CD8-positive, alpha-beta memory T cell (primary cell): ENCODE measurements around the gene TGFBI. TPM values are rescaled to one million over a fixed set of nuclear protein-coding genes. Genes with fewer than 3 reads are reported as not detected.
"Not testable (repeated sequence)": the region's sequence is repeated elsewhere in the genome, so short reads cannot be mapped to it uniquely, and the experiment has no call there.

ENCODE experiments used
- CTCF ChIA-PET: fragments of 350-600 bp; sonication (Branson Sonifier 250); formaldehyde crosslinking; loops from one replicate; lab custom pipeline; 2021; ENCODE audit warnings: antibody characterized with exemption; lab: Charles Lee
- POLR2A ChIA-PET: fragments of 350-600 bp; sonication (Branson Sonifier 250); formaldehyde crosslinking; loops from one replicate; lab custom pipeline; 2021; ENCODE audit warnings: antibody characterized with exemption; lab: Charles Lee
- DNase-seq, 5 donors: peaks; one replicate each; pipeline versions ENCODE4 v3.0.0 to v3.0.0-alpha.2; 2020 to 2022; ENCODE audit warnings: mixed read lengths in 1 of 5
- H3K27ac ChIP-seq: one replicate; pipeline ENCODE4 v1.7.0; 2013; ENCODE audit warnings: low read depth, mild to moderate bottlenecking, low read length, moderate library complexity
- H3K27me3 ChIP-seq: 2 replicates; pipeline ENCODE4 v1.7.0; 2013; ENCODE audit warnings: low read length, mild to moderate bottlenecking; ENCODE audit not compliant: insufficient read depth, poor library complexity, severe bottlenecking
- H3K36me3 ChIP-seq: 2 replicates; pipeline ENCODE4 v1.7.0; 2013; ENCODE audit warnings: mild to moderate bottlenecking, low read length, moderate library complexity; ENCODE audit not compliant: insufficient read depth
- H3K4me1 ChIP-seq: 2 replicates; pipeline ENCODE4 v1.7.0; 2013; ENCODE audit warnings: mild to moderate bottlenecking, low read length, moderate library complexity; ENCODE audit not compliant: insufficient read depth
- H3K4me3 ChIP-seq: 2 replicates; pipeline ENCODE4 v1.7.0; 2013; ENCODE audit warnings: mild to moderate bottlenecking, low read length
- H3K9me3 ChIP-seq: 2 replicates; pipeline ENCODE4 v1.7.0; 2013; ENCODE audit warnings: mild to moderate bottlenecking, low read length
- H3K27ac Mint-ChIP-seq, 8 donors: one replicate each; pipeline ENCODE4 v1.8.0; 2020 to 2021; ENCODE audit warnings: mixed read lengths in 8 of 8, mild to moderate bottlenecking in 6 of 8, inconsistent platforms in 3 of 8, moderate library complexity in 3 of 8
- H3K27me3 Mint-ChIP-seq, 2 donors: one replicate each; pipeline ENCODE4 v1.8.0; 2020 to 2021; ENCODE audit warnings: mixed read lengths in 2 of 2, mild to moderate bottlenecking in 1 of 2, moderate library complexity in 1 of 2
- H3K36me3 Mint-ChIP-seq, 3 donors: one replicate each; pipeline ENCODE4 v1.8.0; 2020 to 2021; ENCODE audit warnings: mixed read lengths in 3 of 3, inconsistent platforms in 1 of 3, mild to moderate bottlenecking in 1 of 3
- H3K4me1 Mint-ChIP-seq, 3 donors: one replicate each; pipeline ENCODE4 v1.8.0; 2020 to 2021; ENCODE audit warnings: mixed read lengths in 3 of 3, inconsistent platforms in 1 of 3, mild to moderate bottlenecking in 1 of 3
- H3K4me3 Mint-ChIP-seq, 7 donors: one replicate each; pipeline ENCODE4 v1.8.0; 2020 to 2021; ENCODE audit warnings: mixed read lengths in 7 of 7, mild to moderate bottlenecking in 6 of 7, moderate library complexity in 4 of 7, inconsistent platforms in 2 of 7
- H3K9me3 Mint-ChIP-seq, 5 donors: one replicate each; pipeline ENCODE4 v1.8.0; 2020 to 2022; ENCODE audit warnings: mixed read lengths in 5 of 5, mild to moderate bottlenecking in 3 of 5, moderate library complexity in 2 of 5, inconsistent platforms in 1 of 5
- polyA plus RNA-seq: library from polyadenylated mRNA; unstranded; fragments of 300-500 nt; fragmentation: Illumina TruSeq; gene quantifications from one replicate; pipeline ENCODE4 v1.2.3, GENCODE V29; 2021
- total RNA-seq, 2 experiments: library from RNA; stranded (reverse); gene quantifications; one replicate each; pipeline ENCODE4 v1.2.3, GENCODE V29; 2021

TGFBI gene
- total and polyA plus RNA-seq, 3 experiments from 2014 or later, result 4.9 to 9.2 (median 8.8) TPM

DNA sequence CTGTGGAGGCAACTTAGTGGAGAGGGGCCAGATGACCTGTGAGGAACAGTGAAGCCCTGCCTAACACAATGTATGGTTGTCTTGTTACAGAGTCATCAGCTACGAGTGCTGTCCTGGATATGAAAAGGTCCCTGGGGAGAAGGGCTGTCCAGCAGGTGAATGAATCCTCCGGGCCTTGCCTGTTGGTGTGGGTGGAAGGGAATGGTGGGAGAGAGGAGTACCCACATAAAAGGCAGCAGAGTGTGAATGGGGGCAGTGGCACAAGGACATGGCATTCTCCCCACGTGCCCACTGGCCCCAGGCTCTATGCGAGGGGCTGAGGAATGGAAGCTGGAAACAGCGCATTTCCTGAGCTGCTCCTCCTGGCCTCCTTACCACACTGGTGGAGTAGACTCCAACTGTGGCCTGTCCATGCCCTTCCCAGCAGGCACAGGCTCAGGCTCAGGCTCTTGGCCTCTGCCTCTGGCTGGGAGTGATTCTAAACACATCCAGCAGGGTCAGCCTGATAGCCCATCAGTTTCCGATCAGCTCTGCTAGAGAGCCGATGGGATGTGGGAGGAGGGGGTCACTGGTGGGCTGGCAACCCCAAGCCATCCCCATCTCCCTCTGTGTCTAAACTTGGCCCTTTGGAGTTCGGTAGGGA lies 15.3 kb downstream of the TGFBI start:
- POLR2A ChIA-PET, result no interaction called here
- no peak for DNase-seq

DNA sequence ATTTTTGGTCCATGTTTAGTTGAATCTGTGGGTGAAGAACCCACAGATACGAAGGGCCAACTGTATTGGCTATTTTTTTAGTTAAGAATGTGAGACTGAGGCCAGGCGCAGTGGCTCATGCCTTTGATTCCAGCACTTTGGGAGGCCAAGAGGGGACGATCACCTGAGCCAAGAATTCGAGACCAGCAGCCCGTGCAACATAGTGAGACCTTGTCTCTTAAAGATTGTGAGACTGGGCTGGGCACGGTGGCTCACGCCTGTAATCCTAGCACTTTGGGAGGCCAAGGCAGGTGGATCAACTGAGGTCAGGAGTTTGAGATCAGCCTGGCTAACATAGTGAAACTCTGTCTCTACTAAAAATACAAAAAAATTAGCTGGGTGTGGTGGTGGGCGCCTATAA lies 16.2 kb downstream of the TGFBI start:
- peaks cover 11 to 29% (median 13%) of the 10 kb centered on the region in 3 donors for H3K4me1 Mint-ChIP-seq
- H3K4me3 Mint-ChIP-seq, H3K27me3 Mint-ChIP-seq, H3K9me3 Mint-ChIP-seq, H3K27ac ChIP-seq, POLR2A ChIA-PET, H3K4me1 ChIP-seq, H3K9me3 ChIP-seq, CTCF ChIA-PET, H3K36me3 Mint-ChIP-seq, H3K36me3 ChIP-seq, DNase-seq, H3K4me3 ChIP-seq, H3K27me3 ChIP-seq: not testable (repeated sequence)
- H3K27ac Mint-ChIP-seq, result peak overlapping the region in 1 of 8 donors; percentile 52

More for the DNA sequence above, 15.3 kb downstream of the TGFBI start:
- no peaks in the 10 kb centered on the region for H3K4me1 ChIP-seq
- H3K36me3 Mint-ChIP-seq, result peaks cover 0 to 1% (median 0%) of the 10 kb centered on the region in 3 donors
- peaks cover 11 to 29% (median 13%) of the 10 kb centered on the region in 3 donors for H3K4me1 Mint-ChIP-seq
- CTCF ChIA-PET, result no interaction called here
- H3K27me3 Mint-ChIP-seq, result no peaks in the 10 kb centered on the region
- H3K27ac ChIP-seq, result no peak overlapping the region
- no peak overlapping the region for H3K27ac Mint-ChIP-seq
- H3K4me3 ChIP-seq, result no peak overlapping the region
- H3K27me3 ChIP-seq, result no peaks in the 10 kb centered on the region
- no peaks in the 10 kb centered on the region for H3K9me3 ChIP-seq
- no peaks in the 10 kb centered on the region for H3K9me3 Mint-ChIP-seq
- no peak overlapping the region for H3K4me3 Mint-ChIP-seq
- H3K36me3 ChIP-seq, result no peaks in the 10 kb centered on the region

DNA sequence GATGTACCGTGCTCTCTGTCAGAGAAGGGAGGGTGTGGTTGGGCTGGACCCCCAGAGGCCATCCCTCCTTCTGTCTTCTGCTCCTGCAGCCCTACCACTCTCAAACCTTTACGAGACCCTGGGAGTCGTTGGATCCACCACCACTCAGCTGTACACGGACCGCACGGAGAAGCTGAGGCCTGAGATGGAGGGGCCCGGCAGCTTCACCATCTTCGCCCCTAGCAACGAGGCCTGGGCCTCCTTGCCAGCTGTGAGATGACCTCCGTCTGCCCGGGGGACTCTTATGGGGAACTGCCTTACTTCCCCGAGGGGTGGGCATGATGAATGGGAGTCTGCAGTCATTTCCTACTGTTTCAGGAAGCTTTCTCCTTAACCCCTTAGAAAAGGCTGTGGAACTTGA lies 17.5 kb downstream of the TGFBI start:
- no peaks in the 10 kb centered on the region for H3K27me3 ChIP-seq
- H3K27me3 Mint-ChIP-seq, result no peaks in the 10 kb centered on the region
- no peaks in the 10 kb centered on the region for H3K36me3 ChIP-seq
- no peak overlapping the region for H3K27ac ChIP-seq
- POLR2A ChIA-PET, result no interaction called here
- CTCF ChIA-PET, result interaction anchor here (1.2 kb wide), 1 partner anchor 36 kb away, joined by 3 read pairs; no protein-coding TSS in a partner anchor
- DNase-seq, result no peak
- no peak overlapping the region for H3K4me3 Mint-ChIP-seq
- H3K4me1 Mint-ChIP-seq, result peaks cover 8 to 19% (median 13%) of the 10 kb centered on the region in 3 donors
- no peaks in the 10 kb centered on the region for H3K4me1 ChIP-seq
- no peaks in the 10 kb centered on the region for H3K9me3 ChIP-seq
- no peaks in the 10 kb centered on the region for H3K9me3 Mint-ChIP-seq
- H3K36me3 Mint-ChIP-seq, result peaks cover 0 to 1% (median 0%) of the 10 kb centered on the region in 3 donors
- H3K4me3 ChIP-seq, result no peak overlapping the region
- H3K27ac Mint-ChIP-seq, result peak overlapping the region in 2 of 8 donors; percentile 29 to 49

DNA sequence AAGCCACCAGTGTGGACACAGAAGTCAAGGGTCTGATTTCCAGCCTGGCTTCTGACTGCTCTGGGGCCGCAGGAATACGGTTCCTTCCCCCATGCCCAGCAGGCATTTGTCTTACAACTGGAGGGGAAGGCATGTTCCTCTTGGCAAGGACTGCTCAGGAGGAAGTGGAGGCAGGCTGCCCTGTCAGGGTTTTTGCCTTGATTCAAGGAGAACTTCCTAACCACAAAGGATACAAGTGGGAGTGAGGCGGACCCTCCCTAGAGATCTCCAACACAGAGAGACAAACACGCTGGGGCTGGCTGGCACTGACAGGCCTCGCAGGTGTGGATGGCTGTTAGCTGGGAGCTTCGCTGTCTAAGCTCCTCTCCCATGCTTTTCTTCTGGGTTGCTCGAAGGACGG lies 19.1 kb downstream of the TGFBI start:
- Histone ChIP-seq H3K4me1 (no peaks in the 10 kb centered on the region), H3K27ac (no peak overlapping the region), H3K27me3 (no peaks in the 10 kb centered on the region), H3K9me3 (no peaks in the 10 kb centered on the region), H3K36me3 (no peaks in the 10 kb centered on the region), H3K4me3 (no peak overlapping the region)
- Mint-ChIP-seq H3K27me3 (no peaks in the 10 kb centered on the region), H3K27ac (peak overlapping the region in 1 of 8 donors; percentile 27), H3K4me3 (no peak overlapping the region), H3K36me3 (peaks cover 0 to 1% (median 0%) of the 10 kb centered on the region in 3 donors), H3K4me1 (peaks cover under 1 to 3% (median under 1%) of the 10 kb centered on the region in 3 donors), H3K9me3 (no peaks in the 10 kb centered on the region)
- ChIA-PET CTCF (no interaction called here), POLR2A (no interaction called here)
- no peak for DNase-seq

DNA sequence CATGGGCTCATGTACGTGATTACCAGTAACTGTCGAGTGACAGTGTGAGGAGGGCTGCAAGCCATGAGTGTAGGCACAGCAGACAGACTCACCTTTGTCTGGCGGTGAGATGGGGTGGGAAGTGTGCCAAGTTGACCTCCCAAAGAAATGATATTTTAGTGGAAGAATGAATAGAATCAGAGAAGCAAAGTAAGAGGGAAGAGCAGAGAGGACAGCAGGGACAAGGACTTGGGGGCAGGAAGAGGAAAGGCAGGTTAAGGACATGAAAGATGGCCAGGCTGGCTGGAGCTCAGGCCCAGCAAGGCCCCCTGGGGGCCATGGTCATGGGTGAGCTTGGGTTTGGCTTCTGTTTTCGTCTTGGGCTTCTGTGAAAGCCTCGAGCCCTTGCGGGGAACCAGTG lies 20.2 kb downstream of the TGFBI start:
- no peaks in the 10 kb centered on the region for H3K9me3 Mint-ChIP-seq
- Histone ChIP-seq H3K27ac (no peak overlapping the region), H3K4me1 (no peaks in the 10 kb centered on the region), H3K36me3 (no peaks in the 10 kb centered on the region), H3K27me3 (no peaks in the 10 kb centered on the region), H3K4me3 (no peak overlapping the region), H3K9me3 (no peaks in the 10 kb centered on the region)
- CTCF ChIA-PET, result no interaction called here
- no peak overlapping the region for H3K4me3 Mint-ChIP-seq
- H3K27me3 Mint-ChIP-seq, result no peaks in the 10 kb centered on the region
- H3K27ac Mint-ChIP-seq, result no peak overlapping the region
- peaks cover 0 to 1% (median 0%) of the 10 kb centered on the region in 3 donors for H3K36me3 Mint-ChIP-seq
- H3K4me1 Mint-ChIP-seq, result no peaks in the 10 kb centered on the region
- no peak for DNase-seq
- POLR2A ChIA-PET, result no interaction called here

DNA sequence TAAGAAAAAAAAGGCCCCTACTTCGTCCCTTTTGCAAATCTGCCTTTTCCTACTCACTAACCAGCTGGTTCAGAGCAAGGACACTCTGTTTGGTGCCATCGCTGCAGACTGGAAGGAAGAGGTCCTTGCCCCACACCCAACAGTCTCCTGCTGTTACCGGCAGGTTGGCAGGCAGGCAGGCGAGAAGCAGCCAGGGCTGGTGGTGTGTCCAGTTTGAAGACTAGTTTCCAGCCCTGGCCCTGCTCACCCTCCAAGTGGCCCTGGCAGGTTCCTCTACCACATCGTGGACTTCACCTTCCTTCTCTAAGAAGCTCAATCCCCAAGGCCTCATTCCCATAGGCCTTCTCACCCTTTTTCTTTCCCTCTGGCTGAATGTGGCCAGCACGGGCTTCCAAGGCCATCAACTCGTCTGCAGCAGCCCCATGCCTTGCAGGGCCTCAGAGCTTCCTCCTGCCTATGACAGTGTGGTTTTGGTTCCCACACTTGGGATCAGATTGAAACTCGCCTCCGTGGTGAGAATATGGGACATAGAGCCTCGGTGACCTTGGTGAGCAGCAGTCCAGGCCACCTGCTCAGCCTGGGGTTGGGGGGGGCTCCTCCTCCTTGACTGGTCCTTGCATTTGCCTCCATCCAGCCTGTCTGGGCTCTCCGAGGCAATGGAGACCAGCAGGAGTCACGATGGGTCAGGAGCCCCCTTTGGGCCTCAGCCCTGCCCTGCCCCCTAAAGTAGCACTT lies 22.9 kb downstream of the TGFBI start:
- ChIA-PET CTCF (interaction anchor here (0.7 kb wide), 1 partner anchor 31 kb away, joined by 3 read pairs; no protein-coding TSS in a partner anchor), POLR2A (no interaction called here)
- no peak overlapping the region for H3K27ac ChIP-seq
- no peaks in the 10 kb centered on the region for H3K36me3 ChIP-seq
- Mint-ChIP-seq H3K4me1 (no peaks in the 10 kb centered on the region), H3K9me3 (no peaks in the 10 kb centered on the region), H3K27ac (peak overlapping the region in 1 of 8 donors; percentile 83), H3K4me3 (no peak overlapping the region), H3K36me3 (peaks cover 0 to 1% (median 0%) of the 10 kb centered on the region in 3 donors), H3K27me3 (no peaks in the 10 kb centered on the region)
- H3K4me3 ChIP-seq, result no peak overlapping the region
- no peaks in the 10 kb centered on the region for H3K9me3 ChIP-seq
- no peaks in the 10 kb centered on the region for H3K27me3 ChIP-seq
- no peak for DNase-seq
- no peaks in the 10 kb centered on the region for H3K4me1 ChIP-seq

DNA sequence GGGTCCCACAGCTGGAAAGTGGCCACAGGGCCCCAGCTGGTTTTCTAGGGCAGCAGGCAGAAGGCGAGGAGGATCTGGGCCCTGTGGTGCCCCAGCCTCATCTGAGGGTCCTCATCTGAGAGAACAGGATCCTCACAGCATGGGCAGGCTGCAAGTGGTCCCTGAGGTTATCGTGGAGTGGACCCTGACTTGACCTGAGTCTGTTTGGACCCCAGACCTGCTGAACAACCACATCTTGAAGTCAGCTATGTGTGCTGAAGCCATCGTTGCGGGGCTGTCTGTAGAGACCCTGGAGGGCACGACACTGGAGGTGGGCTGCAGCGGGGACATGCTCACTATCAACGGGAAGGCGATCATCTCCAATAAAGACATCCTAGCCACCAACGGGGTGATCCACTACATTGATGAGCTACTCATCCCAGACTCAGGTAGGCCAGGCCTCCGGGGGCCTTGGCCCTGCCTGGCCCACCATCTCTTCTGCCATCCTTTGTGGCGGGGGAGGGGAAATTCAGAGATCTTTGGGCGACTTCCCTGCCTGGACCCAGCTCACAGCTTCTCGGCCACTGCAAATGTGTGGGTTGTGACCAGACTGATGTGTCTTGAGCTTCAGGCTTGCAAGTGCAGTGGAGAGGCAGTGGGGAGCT lies 24.0 kb downstream of the TGFBI start:
- Mint-ChIP-seq H3K9me3 (no peaks in the 10 kb centered on the region), H3K27ac (no peak overlapping the region), H3K4me3 (no peak overlapping the region), H3K27me3 (no peaks in the 10 kb centered on the region), H3K36me3 (peaks cover 0 to 1% (median 0%) of the 10 kb centered on the region in 3 donors), H3K4me1 (no peaks in the 10 kb centered on the region)
- Histone ChIP-seq H3K27me3 (no peaks in the 10 kb centered on the region), H3K4me1 (no peaks in the 10 kb centered on the region), H3K27ac (no peak overlapping the region), H3K9me3 (no peaks in the 10 kb centered on the region), H3K36me3 (no peaks in the 10 kb centered on the region), H3K4me3 (no peak overlapping the region)
- ChIA-PET POLR2A (no interaction called here), CTCF (interaction anchor here (0.6 to 1.4 kb wide), 3 partner anchors 24 to 204 kb away, joined by 3 read pairs; partner anchors contain the start of gene TGFBI)
- DNase-seq, result no peak
